Stimulated activated CD8-positive, alpha-beta memory T cell treated with anti-CD3 and anti-CD28 coated beads, Interleukin-12 subunit alpha, Interleukin-12 subunit beta, amount 100 ng/mL, for 4 hours (primary cell): ENCODE measurements around the gene CPN2.

Experiments
- DNase-seq: peaks from one replicate; pipeline ENCODE4 v3.0.0-alpha.2; 2020; ENCODE audit warnings: low read depth

The CPN2 gene

GRCh38 chr3:194294199-194294894 lies 56.8 kb downstream of the CPN2 start:
- DNase-seq = no peak

- no peak for DNase-seq
Observed at GRCh38 chr3:194293546-194294198, 57.5 kb downstream of the CPN2 start.

GRCh38 chr3:194292331-194292730 lies 58.8 kb downstream of the CPN2 start:
- no peak for DNase-seq
